ENCODE measurements around the gene MEA1.

The MEA1 gene

GRCh38 chr6:43053545-43054205, 39.9 kb upstream of the MEA1 start, which contains the start of gene CUL7 (continued):
- TF ChIP-seq ZSCAN18 (tag by site-specific recombination; IDR thresholded peaks at IDR 0.05) (no peak), ZBTB10 (tag by site-specific recombination; IDR thresholded peaks at IDR 0.05) (0 out of 2 replicates have a peak, but pooled peaks have one; percentile 59), ZNF785 (tag by site-specific recombination; IDR thresholded peaks at IDR 0.05) (0 out of 2 replicates have a peak, but pooled peaks have one; percentile 41), IKZF3 (tag by site-specific recombination; IDR thresholded peaks at IDR 0.05) (peak; percentile 99), ZBTB7A (tag by site-specific recombination; IDR thresholded peaks at IDR 0.05; ENCODE audit: low read depth) (peak; percentile 66), ZNF324 (tag by site-specific recombination; IDR thresholded peaks at IDR 0.05) (no peak; the same call in 1 of the 2 replicates), ZNF561 (tag by site-specific recombination; IDR thresholded peaks at IDR 0.05; ENCODE audit: borderline replicate concordance) (peak; percentile 86; the same call in 1 of the 2 replicates), ZXDB (tag by site-specific recombination; IDR thresholded peaks at IDR 0.05) (peak; percentile 73), YY1 (tag by site-specific recombination; IDR thresholded peaks at IDR 0.05) (0 out of 2 replicates have a peak, but pooled peaks have one; percentile 13), FEZF1 (tag by site-specific recombination; IDR thresholded peaks at IDR 0.05) (peak; percentile 94), ZNF629 (tag by site-specific recombination; IDR thresholded peaks at IDR 0.05) (peak; percentile 93), ZNF274 (IDR thresholded peaks at IDR 0.05; ENCODE audit: low read length) (no peak), ZNF274 (tag by site-specific recombination; IDR thresholded peaks at IDR 0.05; ENCODE audit: borderline replicate concordance) (no peak), GFI1B (tag by site-specific recombination; IDR thresholded peaks at IDR 0.05) (no peak), CTCF (tag by site-specific recombination; IDR thresholded peaks at IDR 0.05) (peak; percentile 77; the same call in 1 of the 2 replicates), ZBTB8A (tag by site-specific recombination; IDR thresholded peaks at IDR 0.05) (no peak; the same call in none of the 2 replicates), BCL11A (tag by site-specific recombination; IDR thresholded peaks at IDR 0.05; ENCODE audit: low read depth) (no peak), KLF7 (tag by site-specific recombination; IDR thresholded peaks at IDR 0.05; ENCODE audit: borderline replicate concordance) (peak; percentile 86), PRDM10 (tag by site-specific recombination; IDR thresholded peaks at IDR 0.05) (peak; percentile 75), GLIS2 (tag by site-specific recombination; IDR thresholded peaks at IDR 0.05) (peak; percentile 98), ZNF223 (tag by site-specific recombination; IDR thresholded peaks at IDR 0.05) (no peak), GLIS1 (tag by site-specific recombination; IDR thresholded peaks at IDR 0.05) (peak; percentile 86), ZNF76 (tag by site-specific recombination; IDR thresholded peaks at IDR 0.05; ENCODE audit: borderline replicate concordance, low read depth) (peak; percentile 41), REST (tag by site-specific recombination; IDR thresholded peaks at IDR 0.05) (0 out of 2 replicates have a peak, but pooled peaks have one; percentile 9)
